ENCODE results near the gene GNL2. TPM values are rescaled to one million over a fixed set of nuclear protein-coding genes. Genes with fewer than 3 reads are reported as not detected.

Gene GNL2
- total RNA-seq, 2 experiments from 2014 or later = 43.4 to 44.5 TPM

GRCh38 chr1:37634992-37635902 lies 39.5 kb upstream of the GNL2 start:
- CTCF ChIA-PET = no interaction called here
- Mint-ChIP-seq H3K27me3 (peaks cover 63% of the 10 kb centered on the region), H3K27ac (no peak overlapping the region), H3K4me3 (peak overlapping the region; percentile 26), H3K36me3 (ENCODE audit: low read depth) (no peaks in the 10 kb centered on the region), H3K9me3 (no peaks in the 10 kb centered on the region), H3K4me1 (ENCODE audit: low read depth) (peaks cover 5% of the 10 kb centered on the region)
- Histone ChIP-seq H3K27me3 (ENCODE audit: control insufficient read depth in 1 of 2, insufficient read depth in 2 of 2, low read length in 2 of 2) (peaks cover 55 to 79% of the 10 kb centered on the region in 2 experiments), H3K9me3 (ENCODE audit: control insufficient read depth in 1 of 2, insufficient read depth in 1 of 2, low read length in 2 of 2) (peaks cover 0 to 5% of the 10 kb centered on the region in 2 experiments), H3K4me1 (ENCODE audit: insufficient read depth, low read length) (peaks cover 19% of the 10 kb centered on the region), H3K27ac (ENCODE audit: low read depth in 1 of 2, low read length in 2 of 2) (no peak overlapping the region), H3K4me3 (ENCODE audit: low read length) (no peak overlapping the region), H3K36me3 (ENCODE audit: insufficient read depth, low read length) (no peaks in the 10 kb centered on the region)
- POLR2A ChIA-PET = no interaction called here
- DNase-seq = no peak
- intact Hi-C loops (cut with DNase I, micrococcal nuclease) = no loop called here
- TF ChIP-seq CTCF (IDR thresholded peaks at IDR 0.05) = no peak
- ATAC-seq (ENCODE audit: poor library complexity) = no peak

GRCh38 chr1:37634244-37634991 lies 38.7 kb upstream of the GNL2 start, which contains the start of gene RSPO1:
Gene RSPO1, minus strand, starts transcription at chr1:37634892. Its CDS starts 5,231 bp downstream, at chr1:37629661.
- TF ChIP-seq CTCF (IDR thresholded peaks at IDR 0.05) = no peak
- Histone ChIP-seq H3K27me3 (ENCODE audit: control insufficient read depth in 1 of 2, insufficient read depth in 2 of 2, low read length in 2 of 2) (peaks cover 63 to 85% of the 10 kb centered on the region in 2 experiments), H3K4me1 (ENCODE audit: insufficient read depth, low read length) (peaks cover 19% of the 10 kb centered on the region), H3K4me3 (ENCODE audit: low read length) (no peak within 1 kb of the TSS), H3K27ac (ENCODE audit: low read depth in 1 of 2, low read length in 2 of 2) (no peak within 1 kb of the TSS), H3K9me3 (ENCODE audit: control insufficient read depth in 1 of 2, insufficient read depth in 1 of 2, low read length in 2 of 2) (peaks cover 0 to 6% of the 10 kb centered on the region in 2 experiments), H3K36me3 (ENCODE audit: insufficient read depth, low read length) (no peaks in the 10 kb centered on the region)
- Mint-ChIP-seq H3K27me3 (peaks cover 72% of the 10 kb centered on the region), H3K9me3 (no peaks in the 10 kb centered on the region), H3K4me1 (ENCODE audit: low read depth) (peaks cover 5% of the 10 kb centered on the region), H3K27ac (no peak within 1 kb of the TSS), H3K4me3 (peak within 1 kb of the TSS; percentile 26), H3K36me3 (ENCODE audit: low read depth) (no peaks in the 10 kb centered on the region)
- DNase-seq = no peak
- ChIA-PET POLR2A (no interaction called here), CTCF (no interaction called here)
- intact Hi-C loops (cut with DNase I, micrococcal nuclease) = no loop called here
- no peak for ATAC-seq (ENCODE audit: poor library complexity)

GRCh38 chr1:37633938-37634243 lies 38.2 kb upstream of the GNL2 start:
- Mint-ChIP-seq H3K4me3 (no peak overlapping the region), H3K9me3 (no peaks in the 10 kb centered on the region), H3K4me1 (ENCODE audit: low read depth) (peaks cover 5% of the 10 kb centered on the region), H3K27me3 (peaks cover 77% of the 10 kb centered on the region), H3K36me3 (ENCODE audit: low read depth) (no peaks in the 10 kb centered on the region), H3K27ac (no peak overlapping the region)
- TF ChIP-seq CTCF (IDR thresholded peaks at IDR 0.05) = no peak
- peaks cover 19% of the 10 kb centered on the region for H3K4me1 ChIP-seq (ENCODE audit: insufficient read depth, low read length)
- H3K9me3 ChIP-seq (ENCODE audit: control insufficient read depth in 1 of 2, insufficient read depth in 1 of 2, low read length in 2 of 2) = peaks cover 0 to 6% of the 10 kb centered on the region in 2 experiments
- peaks cover 64 to 85% of the 10 kb centered on the region in 2 experiments for H3K27me3 ChIP-seq (ENCODE audit: control insufficient read depth in 1 of 2, insufficient read depth in 2 of 2, low read length in 2 of 2)
- H3K27ac ChIP-seq (ENCODE audit: low read depth in 1 of 2, low read length in 2 of 2) = no peak overlapping the region
- intact Hi-C loops (cut with DNase I, micrococcal nuclease) = no loop called here
- DNase-seq (no peak), ATAC-seq (ENCODE audit: poor library complexity) (no peak)
- ChIA-PET POLR2A (no interaction called here), CTCF (no interaction called here)
- H3K36me3 ChIP-seq (ENCODE audit: insufficient read depth, low read length) = no peaks in the 10 kb centered on the region
- H3K4me3 ChIP-seq (ENCODE audit: low read length) = no peak overlapping the region
